ENCODE data around the gene TPK1. TPM values are rescaled to one million over a fixed set of nuclear protein-coding genes. Genes with fewer than 3 reads are reported as not detected.

Gene TPK1
- total RNA-seq, 1 donor = 6.9 TPM

- TF ChIP-seq, protein P1, sequence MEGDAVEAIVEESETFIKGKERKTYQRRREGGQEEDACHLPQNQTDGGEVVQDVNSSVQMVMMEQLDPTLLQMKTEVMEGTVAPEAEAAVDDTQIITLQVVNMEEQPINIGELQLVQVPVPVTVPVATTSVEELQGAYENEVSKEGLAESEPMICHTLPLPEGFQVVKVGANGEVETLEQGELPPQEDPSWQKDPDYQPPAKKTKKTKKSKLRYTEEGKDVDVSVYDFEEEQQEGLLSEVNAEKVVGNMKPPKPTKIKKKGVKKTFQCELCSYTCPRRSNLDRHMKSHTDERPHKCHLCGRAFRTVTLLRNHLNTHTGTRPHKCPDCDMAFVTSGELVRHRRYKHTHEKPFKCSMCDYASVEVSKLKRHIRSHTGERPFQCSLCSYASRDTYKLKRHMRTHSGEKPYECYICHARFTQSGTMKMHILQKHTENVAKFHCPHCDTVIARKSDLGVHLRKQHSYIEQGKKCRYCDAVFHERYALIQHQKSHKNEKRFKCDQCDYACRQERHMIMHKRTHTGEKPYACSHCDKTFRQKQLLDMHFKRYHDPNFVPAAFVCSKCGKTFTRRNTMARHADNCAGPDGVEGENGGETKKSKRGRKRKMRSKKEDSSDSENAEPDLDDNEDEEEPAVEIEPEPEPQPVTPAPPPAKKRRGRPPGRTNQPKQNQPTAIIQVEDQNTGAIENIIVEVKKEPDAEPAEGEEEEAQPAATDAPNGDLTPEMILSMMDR (IDR thresholded peaks at IDR 0.05; ENCODE audit: extremely low read depth, low read depth, low read length) = no peak
- no peaks in the 10 kb centered on the region for H3K27me3 ChIP-seq (ENCODE audit: insufficient read depth, low read length)
- H3K4me1 ChIP-seq (ENCODE audit: insufficient read depth, low read length) = no peaks in the 10 kb centered on the region
- H3K27ac ChIP-seq (ENCODE audit: low read depth, low read length) = no peak overlapping the region
- no peaks in the 10 kb centered on the region for H3K9me3 ChIP-seq (ENCODE audit: low read depth, low read length)
- DNase-seq (ENCODE audit: insufficient read length, low spot score, missing footprints) = no peak
- no peak overlapping the region for H3K4me3 ChIP-seq (ENCODE audit: insufficient read depth, low read length)
- H2AFZ ChIP-seq (ENCODE audit: low read length) = no peak overlapping the region
- no peak overlapping the region for H3K4me2 ChIP-seq (ENCODE audit: insufficient read depth, low read length)
- no peaks in the 10 kb centered on the region for H3K79me2 ChIP-seq (ENCODE audit: insufficient read depth, low read length)
- no peaks in the 10 kb centered on the region for H3K36me3 ChIP-seq (ENCODE audit: insufficient read depth, low read length)
- no peaks in the 10 kb centered on the region for H4K20me1 ChIP-seq (ENCODE audit: insufficient read depth, low read length)
Measured at GRCh38 chr7:144665689-144666381, 170.0 kb downstream of the TPK1 start.

DNA sequence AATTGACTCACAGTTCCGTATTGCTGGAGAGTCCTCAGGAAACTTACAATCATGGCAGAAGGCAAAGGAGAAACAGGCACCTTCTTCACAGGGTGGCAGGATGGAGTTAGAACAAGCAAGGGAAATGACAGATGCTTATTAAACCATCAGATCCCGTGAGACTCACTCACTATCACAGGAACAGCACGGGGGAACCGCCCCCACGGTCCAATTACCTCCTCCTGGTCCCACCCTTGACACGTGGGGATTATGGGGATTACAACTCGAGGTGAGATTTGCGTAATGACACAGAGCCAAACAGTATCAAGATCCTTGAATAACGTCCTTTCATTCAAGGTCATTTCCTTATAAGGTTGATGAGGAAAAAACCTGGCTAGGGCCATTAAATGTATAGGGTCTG lies 176.6 kb downstream of the TPK1 start:
- Histone ChIP-seq H3K27ac (ENCODE audit: low read depth, low read length) (no peak overlapping the region), H3K36me3 (ENCODE audit: insufficient read depth, low read length) (no peaks in the 10 kb centered on the region), H4K20me1 (ENCODE audit: insufficient read depth, low read length) (no peaks in the 10 kb centered on the region), H3K4me1 (ENCODE audit: insufficient read depth, low read length) (no peaks in the 10 kb centered on the region), H3K27me3 (ENCODE audit: insufficient read depth, low read length) (no peaks in the 10 kb centered on the region), H3K9me3 (ENCODE audit: low read depth, low read length) (no peaks in the 10 kb centered on the region), H3K79me2 (ENCODE audit: insufficient read depth, low read length) (no peaks in the 10 kb centered on the region), H2AFZ (ENCODE audit: low read length) (no peak overlapping the region), H3K4me2 (ENCODE audit: insufficient read depth, low read length) (no peak overlapping the region), H3K4me3 (ENCODE audit: insufficient read depth, low read length) (no peak overlapping the region)
- no peak for DNase-seq (ENCODE audit: insufficient read length, low spot score, missing footprints)
- TF ChIP-seq, protein P1 (IDR thresholded peaks at IDR 0.05; ENCODE audit: extremely low read depth, low read depth, low read length) = no peak

DNA sequence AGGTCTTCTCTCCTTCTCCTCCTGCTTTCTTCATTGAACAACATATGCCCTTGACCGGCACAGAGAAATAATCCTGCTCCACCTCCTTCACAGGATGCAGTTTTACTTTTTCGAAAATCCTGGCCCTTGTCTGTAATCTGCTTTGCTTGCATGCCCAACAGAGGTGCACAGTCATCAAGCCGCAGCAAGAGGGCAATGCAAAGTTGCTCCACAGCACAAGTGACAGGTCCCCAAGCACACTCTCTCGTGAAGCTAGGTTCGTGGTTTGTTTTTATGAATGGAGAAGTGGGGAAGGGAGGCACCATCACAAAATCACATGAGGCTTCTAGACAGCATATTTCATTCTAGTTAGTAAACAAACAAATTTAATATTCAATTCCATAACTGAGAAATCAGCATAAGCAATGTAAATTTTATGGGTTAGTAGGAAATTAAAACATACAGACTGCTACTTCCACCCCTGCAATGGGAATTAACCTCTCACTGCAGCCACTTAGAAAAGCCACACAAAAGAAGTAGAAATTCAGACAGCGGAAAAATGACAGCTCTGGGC lies 178.8 kb downstream of the TPK1 start:
- H3K9me3 ChIP-seq (ENCODE audit: low read depth, low read length) = no peaks in the 10 kb centered on the region
- H3K27me3 ChIP-seq (ENCODE audit: insufficient read depth, low read length) = no peaks in the 10 kb centered on the region
- H4K20me1 ChIP-seq (ENCODE audit: insufficient read depth, low read length) = no peaks in the 10 kb centered on the region
- no peaks in the 10 kb centered on the region for H3K79me2 ChIP-seq (ENCODE audit: insufficient read depth, low read length)
- H2AFZ ChIP-seq (ENCODE audit: low read length) = no peak overlapping the region
- TF ChIP-seq, protein P1 (IDR thresholded peaks at IDR 0.05; ENCODE audit: extremely low read depth, low read depth, low read length) = no peak
- no peak for DNase-seq (ENCODE audit: insufficient read length, low spot score, missing footprints)
- H3K4me3 ChIP-seq (ENCODE audit: insufficient read depth, low read length) = no peak overlapping the region
- H3K27ac ChIP-seq (ENCODE audit: low read depth, low read length) = no peak overlapping the region
- no peaks in the 10 kb centered on the region for H3K4me1 ChIP-seq (ENCODE audit: insufficient read depth, low read length)
- H3K36me3 ChIP-seq (ENCODE audit: insufficient read depth, low read length) = no peaks in the 10 kb centered on the region
- H3K4me2 ChIP-seq (ENCODE audit: insufficient read depth, low read length) = no peak overlapping the region

DNA sequence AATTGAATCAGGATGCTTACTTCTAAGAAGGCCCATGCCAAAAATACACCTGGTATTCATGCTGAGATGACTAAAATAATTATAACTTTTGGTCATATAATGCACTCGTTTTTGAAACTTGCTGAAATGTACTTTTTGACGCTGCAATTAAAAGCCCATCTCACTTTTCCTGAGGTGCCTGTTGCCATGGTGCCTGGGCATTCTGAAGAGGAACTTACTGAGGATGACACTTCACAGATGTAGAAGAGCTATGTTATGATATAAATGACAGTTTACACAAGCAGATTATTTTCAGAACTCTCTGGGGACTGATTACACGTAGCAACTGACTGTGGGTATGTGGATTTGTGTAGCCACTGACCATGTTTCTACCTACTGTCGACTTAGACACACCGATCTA lies 182.4 kb downstream of the TPK1 start:
- no peaks in the 10 kb centered on the region for H3K4me1 ChIP-seq (ENCODE audit: insufficient read depth, low read length)
- H3K79me2 ChIP-seq (ENCODE audit: insufficient read depth, low read length) = no peaks in the 10 kb centered on the region
- TF ChIP-seq, protein P1 (IDR thresholded peaks at IDR 0.05; ENCODE audit: extremely low read depth, low read depth, low read length) = no peak
- no peak for DNase-seq (ENCODE audit: insufficient read length, low spot score, missing footprints)
- no peak overlapping the region for H3K4me3 ChIP-seq (ENCODE audit: insufficient read depth, low read length)
- H4K20me1 ChIP-seq (ENCODE audit: insufficient read depth, low read length) = no peaks in the 10 kb centered on the region
- no peaks in the 10 kb centered on the region for H3K36me3 ChIP-seq (ENCODE audit: insufficient read depth, low read length)
- no peak overlapping the region for H3K27ac ChIP-seq (ENCODE audit: low read depth, low read length)
- no peaks in the 10 kb centered on the region for H3K27me3 ChIP-seq (ENCODE audit: insufficient read depth, low read length)
- H3K9me3 ChIP-seq (ENCODE audit: low read depth, low read length) = no peaks in the 10 kb centered on the region
- no peak overlapping the region for H3K4me2 ChIP-seq (ENCODE audit: insufficient read depth, low read length)
- no peak overlapping the region for H2AFZ ChIP-seq (ENCODE audit: low read length)
